ENCODE measurements around the gene SLC39A13. TPM values are rescaled to one million over a fixed set of nuclear protein-coding genes. Genes with fewer than 3 reads are reported as not detected.

Gene SLC39A13
- total RNA-seq, 1 donor from 2014 or later: 124 TPM

DNA sequence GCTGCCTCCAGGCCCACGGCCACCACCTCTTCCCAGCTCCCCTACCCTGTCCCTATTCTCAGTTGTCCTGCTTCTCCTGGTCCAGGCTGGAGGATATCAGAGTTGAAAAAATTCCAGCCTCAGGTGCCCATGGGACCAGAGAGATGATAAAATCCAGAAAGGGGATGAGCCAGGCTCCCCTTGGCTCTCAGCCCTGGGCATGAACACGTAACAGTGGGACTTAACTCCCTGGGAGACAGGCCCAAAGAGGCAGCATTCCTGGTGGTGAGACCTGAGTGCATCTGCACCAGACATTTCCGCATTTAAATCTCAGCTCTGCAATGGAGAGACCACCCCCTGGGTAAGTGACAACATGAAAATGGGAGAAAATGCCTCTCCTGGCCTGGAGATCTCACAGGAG is 10.4 kb upstream of the SLC39A13 start:
- DNase-seq (ENCODE audit: low spot score): no peak
- H3K36me3 Mint-ChIP-seq (ENCODE audit: low read depth): no peaks in the 10 kb centered on the region
- no peak overlapping the region for H3K4me3 Mint-ChIP-seq (ENCODE audit: unreplicated experiment)
- no peak overlapping the region for H3K27ac Mint-ChIP-seq (ENCODE audit: unreplicated experiment)
- no peaks in the 10 kb centered on the region for H3K9me3 Mint-ChIP-seq (ENCODE audit: low read depth)
- TF ChIP-seq CTCF (IDR thresholded peaks at IDR 0.05): no peak
- no peaks in the 10 kb centered on the region for H3K27me3 Mint-ChIP-seq (ENCODE audit: low read depth)
- peaks cover 9% of the 10 kb centered on the region for H3K4me1 Mint-ChIP-seq (ENCODE audit: low read depth)

- Mint-ChIP-seq H3K4me1 (ENCODE audit: low read depth) (peaks cover 9% of the 10 kb centered on the region), H3K27me3 (ENCODE audit: low read depth) (no peaks in the 10 kb centered on the region), H3K4me3 (ENCODE audit: unreplicated experiment) (no peak overlapping the region), H3K27ac (ENCODE audit: unreplicated experiment) (no peak overlapping the region), H3K9me3 (ENCODE audit: low read depth) (no peaks in the 10 kb centered on the region), H3K36me3 (ENCODE audit: low read depth) (no peaks in the 10 kb centered on the region)
- DNase-seq (ENCODE audit: low spot score): no peak
- TF ChIP-seq CTCF (IDR thresholded peaks at IDR 0.05): no peak
Measured at GRCh38 chr11:47398551-47398950, 9.8 kb upstream of the SLC39A13 start.

DNA sequence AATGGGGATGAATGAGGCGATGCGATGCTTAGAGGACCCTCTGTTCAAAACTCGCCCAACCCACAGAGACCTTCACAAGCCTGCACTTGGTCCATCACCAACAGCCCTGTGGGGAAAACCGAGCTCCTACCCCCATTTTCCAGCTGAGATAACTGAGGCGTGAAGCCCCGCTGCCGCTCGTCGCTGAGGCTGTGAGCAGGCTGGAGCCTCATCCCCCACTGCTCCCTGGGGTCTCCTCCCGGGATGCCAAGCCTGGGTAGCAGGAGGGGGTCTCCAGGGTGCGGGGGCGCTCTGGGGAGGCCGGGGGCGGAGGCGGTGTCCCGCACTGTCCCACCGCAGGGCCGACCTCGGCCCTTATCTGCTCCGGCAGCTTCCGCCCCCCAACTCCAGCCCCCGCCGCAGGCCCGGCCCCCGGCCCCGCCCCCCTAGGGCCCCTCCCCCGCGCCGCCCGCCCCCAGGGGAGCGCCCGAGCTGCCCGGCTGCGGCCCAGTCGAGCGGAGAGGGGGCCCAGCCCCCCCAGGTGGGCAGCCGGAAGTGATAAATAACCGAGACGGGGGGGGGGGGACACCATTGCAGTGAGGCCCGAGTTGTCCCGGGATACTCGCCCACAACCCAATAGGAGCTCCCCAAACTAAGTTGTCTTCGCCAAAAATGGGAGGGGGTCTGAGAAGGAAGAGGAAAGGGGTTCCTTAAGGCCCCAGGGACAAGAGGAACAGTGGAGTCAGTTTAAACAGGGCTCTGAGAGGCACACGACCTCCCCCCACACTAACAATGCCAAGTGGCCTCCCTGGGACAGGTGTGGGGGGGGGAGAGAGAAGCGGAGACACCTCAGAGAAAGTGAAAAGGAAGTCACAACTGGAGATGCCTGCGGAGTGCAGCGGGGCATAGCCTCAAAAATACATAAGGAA is 8.3 kb upstream of the SLC39A13 start:
- Mint-ChIP-seq H3K36me3 (ENCODE audit: low read depth) (no peaks in the 10 kb centered on the region), H3K4me1 (ENCODE audit: low read depth) (peaks cover 9% of the 10 kb centered on the region), H3K27me3 (ENCODE audit: low read depth) (no peaks in the 10 kb centered on the region), H3K4me3 (ENCODE audit: unreplicated experiment) (peak overlapping the region; percentile 55), H3K9me3 (ENCODE audit: low read depth) (no peaks in the 10 kb centered on the region), H3K27ac (ENCODE audit: unreplicated experiment) (peak overlapping the region; percentile 83)
- TF ChIP-seq CTCF (IDR thresholded peaks at IDR 0.05): no peak
- DNase-seq (ENCODE audit: low spot score): no peak

DNA sequence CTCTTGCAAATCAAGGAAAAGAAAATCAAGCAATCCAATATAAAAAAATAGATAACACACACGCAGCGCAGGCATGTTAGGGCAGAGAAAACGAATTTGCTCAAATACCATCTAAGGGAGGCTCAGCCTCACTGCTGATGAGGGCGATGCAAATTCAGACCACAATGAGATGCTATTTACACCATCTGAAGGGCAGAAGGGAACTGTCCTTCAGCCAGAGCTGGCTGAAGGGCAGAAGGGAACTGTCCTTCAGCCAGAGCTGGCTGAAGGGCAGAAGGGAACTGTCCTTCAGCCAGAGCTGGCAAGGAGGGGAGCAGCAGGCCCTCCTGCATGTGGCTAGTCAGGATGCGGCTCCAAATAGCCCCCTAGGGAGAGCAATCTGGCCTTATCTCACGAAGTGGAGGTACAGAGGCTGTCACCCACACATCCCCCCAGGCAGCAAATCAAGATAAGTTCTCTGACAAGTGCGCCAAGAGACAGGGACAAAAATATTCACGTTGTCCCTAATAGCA is 7.6 kb upstream of the SLC39A13 start:
- H3K27ac Mint-ChIP-seq (ENCODE audit: unreplicated experiment): peak overlapping the region; percentile 83
- H3K36me3 Mint-ChIP-seq (ENCODE audit: low read depth): no peaks in the 10 kb centered on the region
- DNase-seq (ENCODE audit: low spot score): no peak
- H3K27me3 Mint-ChIP-seq (ENCODE audit: low read depth): no peaks in the 10 kb centered on the region
- no peaks in the 10 kb centered on the region for H3K9me3 Mint-ChIP-seq (ENCODE audit: low read depth)
- H3K4me1 Mint-ChIP-seq (ENCODE audit: low read depth): peaks cover 9% of the 10 kb centered on the region
- no peak for TF ChIP-seq CTCF (IDR thresholded peaks at IDR 0.05)
- peak overlapping the region; percentile 54 for H3K4me3 Mint-ChIP-seq (ENCODE audit: unreplicated experiment)

- no peaks in the 10 kb centered on the region for H3K9me3 Mint-ChIP-seq (ENCODE audit: low read depth)
- no peak overlapping the region for H3K4me3 Mint-ChIP-seq (ENCODE audit: unreplicated experiment)
- H3K27me3 Mint-ChIP-seq (ENCODE audit: low read depth): no peaks in the 10 kb centered on the region
- H3K36me3 Mint-ChIP-seq (ENCODE audit: low read depth): no peaks in the 10 kb centered on the region
- no peak for DNase-seq (ENCODE audit: low spot score)
- no peak overlapping the region for H3K27ac Mint-ChIP-seq (ENCODE audit: unreplicated experiment)
- peaks cover 20% of the 10 kb centered on the region for H3K4me1 Mint-ChIP-seq (ENCODE audit: low read depth)
- no peak for TF ChIP-seq CTCF (IDR thresholded peaks at IDR 0.05)
Measured at GRCh38 chr11:47403135-47403534, 5.3 kb upstream of the SLC39A13 start.
